ENCODE measurements around the gene CCDC28B.
"Not testable (repeated sequence)": the region's sequence is repeated elsewhere in the genome, so short reads cannot be mapped to it uniquely, and the experiment has no call there.

CCDC28B gene
- total RNA-seq, result 2.1 to 6.5 (median 3.3) reads per million in 9 experiments

- ATAC-seq (replicated peaks), result peak; percentile 32
- peak; percentile 23 to 52 (median 35) for DNase-seq
- H3K27ac Mint-ChIP-seq, result peak within 1 kb of the TSS; percentile 94
- peak within 1 kb of the TSS; percentile 92 for H3K4me3 Mint-ChIP-seq
- peaks cover 27% of the 10 kb centered on the region for H3K36me3 Mint-ChIP-seq (ENCODE audit: insufficient read depth)
- H3K27me3 Mint-ChIP-seq, result no peaks in the 10 kb centered on the region
- H3K4me1 Mint-ChIP-seq (ENCODE audit: low read depth in 2 of 2), result peaks cover 56 to 61% of the 10 kb centered on the region in 2 donors
- H3K9me3 Mint-ChIP-seq, result no peaks in the 10 kb centered on the region
Observed at GRCh38 chr1:32200226-32201010, at the start of gene CCDC28B. Gene CCDC28B (plus strand): TSS chr1:32200595. CDS start chr1:32201936, 1,341 bp downstream.

GRCh38 chr1:32150847-32151246 lies 49.5 kb upstream of the CCDC28B start:
- H3K27ac Mint-ChIP-seq, result no peak overlapping the region
- H3K4me1 Mint-ChIP-seq (ENCODE audit: low read depth in 2 of 2), result peaks cover 9 to 29% of the 10 kb centered on the region in 2 donors
- no peaks in the 10 kb centered on the region for H3K27me3 Mint-ChIP-seq
- peaks cover 0 to 3% of the 10 kb centered on the region in 2 donors for H3K9me3 Mint-ChIP-seq
- no peak for DNase-seq
- H3K36me3 Mint-ChIP-seq (ENCODE audit: insufficient read depth), result peaks cover 26% of the 10 kb centered on the region
- ATAC-seq (replicated peaks), result no peak
- H3K4me3 Mint-ChIP-seq, result no peak overlapping the region

GRCh38 chr1:32151319-32151787 lies 49.0 kb upstream of the CCDC28B start:
- DNase-seq, result no peak
- no peak for ATAC-seq (replicated peaks)
- no peak overlapping the region for H3K27ac Mint-ChIP-seq
- H3K36me3 Mint-ChIP-seq (ENCODE audit: insufficient read depth), result peaks cover 31% of the 10 kb centered on the region
- H3K4me3 Mint-ChIP-seq, result peak overlapping the region in 1 of 2 donors; percentile 18
- H3K27me3 Mint-ChIP-seq, result no peaks in the 10 kb centered on the region
- peaks cover 0 to 3% of the 10 kb centered on the region in 2 donors for H3K9me3 Mint-ChIP-seq
- H3K4me1 Mint-ChIP-seq (ENCODE audit: low read depth in 2 of 2), result peaks cover 6 to 24% of the 10 kb centered on the region in 2 donors

GRCh38 chr1:32159189-32159588 lies 41.2 kb upstream of the CCDC28B start:
- no peak overlapping the region for H3K4me3 Mint-ChIP-seq
- no peaks in the 10 kb centered on the region for H3K9me3 Mint-ChIP-seq
- H3K36me3 Mint-ChIP-seq (ENCODE audit: insufficient read depth), result peaks cover 88% of the 10 kb centered on the region
- H3K27me3 Mint-ChIP-seq, result no peaks in the 10 kb centered on the region
- peak overlapping the region in 1 of 2 donors; percentile 22 for H3K27ac Mint-ChIP-seq
- DNase-seq (no peak), ATAC-seq (replicated peaks) (no peak)
- H3K4me1 Mint-ChIP-seq (ENCODE audit: low read depth in 2 of 2), result no peaks in the 10 kb centered on the region

- Mint-ChIP-seq H3K4me3 (no peak overlapping the region), H3K9me3 (no peaks in the 10 kb centered on the region), H3K27ac (no peak overlapping the region), H3K27me3 (no peaks in the 10 kb centered on the region), H3K36me3 (ENCODE audit: insufficient read depth) (peaks cover 87% of the 10 kb centered on the region), H3K4me1 (ENCODE audit: low read depth in 2 of 2) (no peaks in the 10 kb centered on the region)
- no peak for ATAC-seq (replicated peaks)
- no peak for DNase-seq
Observed at GRCh38 chr1:32163405-32163804, 37.0 kb upstream of the CCDC28B start.

- H3K9me3 Mint-ChIP-seq; H3K4me3 Mint-ChIP-seq; H3K27ac Mint-ChIP-seq; DNase-seq; H3K27me3 Mint-ChIP-seq; H3K4me1 Mint-ChIP-seq (ENCODE audit: low read depth in 2 of 2); ATAC-seq (replicated peaks): not testable (repeated sequence)
- peaks cover 84% of the 10 kb centered on the region for H3K36me3 Mint-ChIP-seq (ENCODE audit: insufficient read depth)
Observed at GRCh38 chr1:32165633-32166032, 34.8 kb upstream of the CCDC28B start.

GRCh38 chr1:32170991-32171390 lies 29.4 kb upstream of the CCDC28B start:
- Mint-ChIP-seq H3K4me3 (no peak overlapping the region), H3K4me1 (ENCODE audit: low read depth in 2 of 2) (peaks cover 2 to 5% of the 10 kb centered on the region in 2 donors), H3K36me3 (ENCODE audit: insufficient read depth) (peaks cover 70% of the 10 kb centered on the region), H3K9me3 (no peaks in the 10 kb centered on the region), H3K27me3 (no peaks in the 10 kb centered on the region), H3K27ac (peak overlapping the region in 1 of 2 donors; percentile 19)
- DNase-seq (no peak), ATAC-seq (replicated peaks) (no peak)

GRCh38 chr1:32172621-32173245 lies 27.7 kb upstream of the CCDC28B start:
- Mint-ChIP-seq H3K36me3 (ENCODE audit: insufficient read depth) (peaks cover 52% of the 10 kb centered on the region), H3K9me3 (no peaks in the 10 kb centered on the region), H3K27me3 (no peaks in the 10 kb centered on the region), H3K4me1 (ENCODE audit: low read depth in 2 of 2) (peaks cover 2 to 5% of the 10 kb centered on the region in 2 donors), H3K4me3 (no peak overlapping the region), H3K27ac (peak overlapping the region in 1 of 2 donors; percentile 64)
- ATAC-seq (replicated peaks) (no peak), DNase-seq (no peak)

GRCh38 chr1:32178380-32179192 lies 21.8 kb upstream of the CCDC28B start:
- H3K36me3 Mint-ChIP-seq (ENCODE audit: insufficient read depth), result peaks cover 46% of the 10 kb centered on the region
- ATAC-seq (replicated peaks) (no peak), DNase-seq (no peak)

GRCh38 chr1:32179193-32179442 lies 21.3 kb upstream of the CCDC28B start:
- ATAC-seq (replicated peaks), result no peak

More at GRCh38 chr1:32178380-32179192, 21.8 kb upstream of the CCDC28B start:
- H3K4me1 Mint-ChIP-seq (ENCODE audit: low read depth in 2 of 2), result peaks cover 25 to 27% of the 10 kb centered on the region in 2 donors
- no peaks in the 10 kb centered on the region for H3K27me3 Mint-ChIP-seq
- peak overlapping the region; percentile 94 to 96 for H3K4me3 Mint-ChIP-seq
- H3K9me3 Mint-ChIP-seq, result no peaks in the 10 kb centered on the region
- H3K27ac Mint-ChIP-seq, result peak overlapping the region; percentile 94 to 96

GRCh38 chr1:32179443-32180185 lies 20.8 kb upstream of the CCDC28B start, which contains the start of gene TXLNA:
Gene TXLNA (plus strand): TSS chr1:32179675. CDS start chr1:32180346, 671 bp downstream.
- peaks cover 56% of the 10 kb centered on the region for H3K36me3 Mint-ChIP-seq (ENCODE audit: insufficient read depth)
- no peaks in the 10 kb centered on the region for H3K9me3 Mint-ChIP-seq
- peak within 1 kb of the TSS; percentile 94 to 96 for H3K4me3 Mint-ChIP-seq
- no peaks in the 10 kb centered on the region for H3K27me3 Mint-ChIP-seq
- H3K27ac Mint-ChIP-seq, result peak within 1 kb of the TSS; percentile 94 to 96
- ATAC-seq (replicated peaks) (peak; percentile 85), DNase-seq (peak; percentile 77 to 80 (median 78))
- H3K4me1 Mint-ChIP-seq (ENCODE audit: low read depth in 2 of 2), result peaks cover 32 to 33% of the 10 kb centered on the region in 2 donors

More at GRCh38 chr1:32179193-32179442, 21.3 kb upstream of the CCDC28B start:
- no peak for DNase-seq
- H3K36me3 Mint-ChIP-seq (ENCODE audit: insufficient read depth), result peaks cover 51% of the 10 kb centered on the region
- H3K4me1 Mint-ChIP-seq (ENCODE audit: low read depth in 2 of 2), result peaks cover 28 to 29% of the 10 kb centered on the region in 2 donors
- H3K27ac Mint-ChIP-seq, result peak overlapping the region; percentile 94 to 96
- no peaks in the 10 kb centered on the region for H3K27me3 Mint-ChIP-seq
- no peaks in the 10 kb centered on the region for H3K9me3 Mint-ChIP-seq
- peak overlapping the region; percentile 94 to 96 for H3K4me3 Mint-ChIP-seq

GRCh38 chr1:32180186-32181060 lies 20.0 kb upstream of the CCDC28B start:
- DNase-seq (peak in 1 of 3 experiments; percentile 15), ATAC-seq (replicated peaks) (peak; percentile 16)
- H3K9me3 Mint-ChIP-seq, result no peaks in the 10 kb centered on the region
- H3K27ac Mint-ChIP-seq, result peak overlapping the region; percentile 94 to 96
- no peaks in the 10 kb centered on the region for H3K27me3 Mint-ChIP-seq
- H3K4me3 Mint-ChIP-seq, result peak overlapping the region; percentile 94 to 96
- peaks cover 33 to 34% of the 10 kb centered on the region in 2 donors for H3K4me1 Mint-ChIP-seq (ENCODE audit: low read depth in 2 of 2)
- peaks cover 58% of the 10 kb centered on the region for H3K36me3 Mint-ChIP-seq (ENCODE audit: insufficient read depth)

All from effector memory CD8-positive, alpha-beta T cell (primary cell).